Stimulated activated CD8-positive, alpha-beta memory T cell treated with anti-CD3 and anti-CD28 coated beads, Interleukin-12 subunit alpha, Interleukin-12 subunit beta, amount 100 ng/mL, for 24 hours (primary cell): Measurements from ENCODE around the gene PIP5K1C.
"Not testable (repeated sequence)": the region's sequence is repeated elsewhere in the genome, so short reads cannot be mapped to it uniquely, and the experiment has no call there.

ENCODE experiments used
- DNase-seq: peaks from one replicate; pipeline ENCODE4 v3.0.0-alpha.2; 2020; ENCODE audit errors: extremely low read depth

PIP5K1C gene

DNA sequence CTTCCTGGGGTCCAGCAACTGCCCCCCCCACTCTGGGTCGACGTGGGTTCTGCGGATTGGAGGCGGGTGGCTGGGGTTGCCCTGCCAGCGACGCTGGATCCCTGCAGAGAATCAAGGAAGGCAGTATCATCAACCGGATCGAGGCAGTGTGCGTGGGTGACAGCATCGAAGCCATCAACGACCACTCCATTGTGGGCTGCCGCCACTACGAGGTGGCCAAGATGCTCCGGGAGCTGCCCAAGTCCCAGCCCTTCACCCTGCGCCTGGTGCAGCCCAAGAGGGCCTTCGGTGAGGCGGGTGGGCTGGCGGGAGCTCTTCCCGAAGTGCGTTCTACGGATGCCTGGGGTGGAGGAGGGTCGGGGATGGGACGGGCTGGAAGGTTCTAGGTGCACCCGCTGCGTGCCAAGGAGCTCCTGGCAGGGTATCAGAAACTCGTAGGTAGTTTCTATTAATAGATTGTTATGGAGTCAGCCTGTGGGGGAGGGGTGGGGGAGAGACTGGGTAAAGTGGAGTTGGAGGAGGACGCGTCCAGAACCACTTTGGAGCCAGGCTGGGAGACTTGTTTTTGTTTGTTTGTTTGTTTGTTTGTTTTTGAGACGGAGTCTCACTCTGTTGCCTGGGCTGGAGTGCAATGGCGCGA lies 113.4 kb downstream of the PIP5K1C start:
- no peak for DNase-seq

DNA sequence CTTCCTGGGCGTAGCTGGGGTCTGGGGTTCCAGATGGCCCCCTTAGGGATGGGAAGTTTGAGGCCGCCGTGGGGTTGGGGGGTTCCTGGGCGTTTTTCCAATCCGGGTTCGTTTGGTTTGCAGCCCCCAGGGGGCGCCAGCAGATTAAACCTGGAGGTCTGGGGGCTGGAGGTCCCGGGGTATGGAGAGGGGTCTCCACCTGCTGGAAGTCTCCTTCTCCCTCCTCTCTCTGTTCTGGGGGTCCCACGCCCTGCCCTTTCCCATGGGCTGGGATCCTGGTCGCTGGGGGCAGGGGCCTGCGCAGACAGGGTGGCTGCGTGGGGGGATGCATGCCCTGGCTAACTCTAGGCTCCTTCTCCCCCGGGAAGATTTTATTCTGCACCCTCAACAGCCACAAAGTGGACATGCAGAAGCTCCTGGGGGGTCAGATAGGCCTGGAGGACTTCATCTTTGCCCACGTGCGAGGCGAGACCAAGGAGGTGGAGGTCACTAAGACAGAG lies 114.1 kb downstream of the PIP5K1C start:
- DNase-seq, result no peak

DNA sequence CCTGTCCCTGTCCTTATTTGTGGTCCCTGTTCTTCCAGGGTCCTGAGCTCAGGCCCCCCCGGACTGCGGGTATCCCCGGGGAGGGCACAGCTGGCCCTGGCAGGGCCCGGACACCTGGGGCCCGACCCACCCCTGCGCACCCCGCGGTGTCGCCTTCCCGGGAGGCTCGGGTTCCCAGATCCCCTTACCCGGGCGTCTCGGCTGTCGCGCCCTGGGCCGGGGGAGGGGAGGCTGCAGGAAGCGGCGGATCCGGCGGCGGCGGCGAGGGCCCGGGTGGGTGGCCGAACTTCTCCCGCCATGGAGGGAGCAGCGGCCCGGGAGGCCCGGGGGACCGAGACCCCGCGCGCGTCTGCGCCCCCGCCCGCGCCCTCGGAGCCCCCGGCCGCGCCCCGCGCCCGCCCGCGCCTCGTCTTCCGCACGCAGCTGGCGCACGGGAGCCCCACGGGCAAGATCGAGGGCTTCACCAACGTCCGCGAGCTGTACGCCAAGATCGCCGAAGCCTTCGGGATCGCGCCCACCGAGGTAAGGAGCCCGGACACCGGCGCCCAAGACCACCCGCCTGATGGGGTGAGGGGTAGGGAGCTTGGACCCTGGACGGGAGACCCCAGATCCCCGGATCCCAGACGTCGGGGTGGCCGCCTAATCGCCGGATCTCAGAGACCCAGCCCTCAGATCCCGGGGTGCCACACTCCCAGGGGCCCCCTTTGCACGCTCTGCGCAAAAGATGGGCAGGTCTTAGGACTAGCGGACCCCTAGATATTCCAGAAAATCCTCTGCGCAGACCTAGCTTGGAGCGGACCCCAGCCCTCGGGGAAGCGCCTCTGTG lies 114.8 kb downstream of the PIP5K1C start, which contains the start of gene GIPC3:
GIPC3 (plus strand) TSS at position 178 of the 826 bp plus-strand sequence; CDS start at position 298, 120 bp downstream.
- DNase-seq, result no peak

DNA sequence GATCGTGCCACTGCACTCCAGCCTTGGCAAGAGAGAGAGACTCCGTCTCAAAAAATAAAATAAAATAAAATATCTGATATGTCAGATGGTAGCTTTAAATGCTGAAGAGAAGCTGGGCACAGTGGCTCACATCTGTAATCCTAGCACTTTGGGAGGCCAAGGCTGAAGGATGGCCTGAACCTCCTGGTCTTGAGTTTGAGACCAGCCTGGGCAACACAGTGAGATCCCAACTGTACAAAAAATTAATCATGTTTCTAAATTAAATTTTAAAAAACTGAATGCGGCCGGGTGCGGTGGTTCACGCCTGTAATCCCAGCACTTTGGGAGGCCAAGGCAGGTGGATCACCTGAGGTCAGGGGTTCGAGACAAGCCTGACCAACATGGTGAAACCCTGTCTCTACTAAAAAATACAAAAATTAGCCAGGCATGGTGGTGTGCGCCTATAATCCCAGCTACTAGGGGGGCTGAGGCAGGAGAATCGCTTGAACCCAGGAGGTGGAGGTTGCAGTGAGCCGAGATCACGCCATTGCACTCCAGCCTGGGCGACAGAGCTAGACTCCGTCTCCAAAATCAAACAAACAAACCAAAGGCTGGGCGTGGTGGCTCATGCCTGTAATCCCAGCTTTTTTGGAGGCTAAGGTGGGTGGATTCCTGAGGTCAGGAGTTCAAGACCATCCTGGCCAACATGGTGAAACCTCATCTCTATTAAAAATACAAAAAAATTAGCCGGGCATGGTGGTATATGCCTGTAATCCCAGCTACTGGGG lies 116.0 kb downstream of the PIP5K1C start:
- not testable (repeated sequence) for DNase-seq

DNA sequence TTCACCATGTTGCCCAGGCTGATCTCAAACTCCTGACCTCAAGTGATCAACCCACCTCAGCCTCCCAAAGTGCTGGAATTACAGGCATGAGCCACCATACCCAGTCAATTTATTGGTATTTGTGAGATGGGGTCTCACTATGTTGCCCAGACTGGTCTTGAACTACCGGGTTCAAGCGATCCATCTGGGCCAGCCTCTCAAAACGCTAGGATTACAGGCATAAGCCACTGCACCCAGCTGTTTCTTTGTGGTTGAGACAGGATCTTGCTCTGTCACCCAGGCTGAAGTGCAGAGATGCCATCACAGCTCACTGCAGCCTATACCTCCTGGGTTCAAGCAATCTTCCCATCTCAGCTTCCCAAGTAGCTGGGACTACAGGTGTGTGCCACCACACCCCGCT lies 118.5 kb downstream of the PIP5K1C start:
- DNase-seq, result not testable (repeated sequence)
